GM12873 (cell line): ENCODE data around the gene SPSB1.

Source experiments
- CTCF ChIP-seq: IDR thresholded peaks from 2 replicates; pipeline ENCODE4 v1.5.1; 2012; ENCODE audit warnings: low read depth, mild to moderate bottlenecking, moderate library complexity, low read length, control low read depth; ENCODE audit not compliant: insufficient read depth; ENCODE audit errors: missing control alignments

The SPSB1 gene

DNA sequence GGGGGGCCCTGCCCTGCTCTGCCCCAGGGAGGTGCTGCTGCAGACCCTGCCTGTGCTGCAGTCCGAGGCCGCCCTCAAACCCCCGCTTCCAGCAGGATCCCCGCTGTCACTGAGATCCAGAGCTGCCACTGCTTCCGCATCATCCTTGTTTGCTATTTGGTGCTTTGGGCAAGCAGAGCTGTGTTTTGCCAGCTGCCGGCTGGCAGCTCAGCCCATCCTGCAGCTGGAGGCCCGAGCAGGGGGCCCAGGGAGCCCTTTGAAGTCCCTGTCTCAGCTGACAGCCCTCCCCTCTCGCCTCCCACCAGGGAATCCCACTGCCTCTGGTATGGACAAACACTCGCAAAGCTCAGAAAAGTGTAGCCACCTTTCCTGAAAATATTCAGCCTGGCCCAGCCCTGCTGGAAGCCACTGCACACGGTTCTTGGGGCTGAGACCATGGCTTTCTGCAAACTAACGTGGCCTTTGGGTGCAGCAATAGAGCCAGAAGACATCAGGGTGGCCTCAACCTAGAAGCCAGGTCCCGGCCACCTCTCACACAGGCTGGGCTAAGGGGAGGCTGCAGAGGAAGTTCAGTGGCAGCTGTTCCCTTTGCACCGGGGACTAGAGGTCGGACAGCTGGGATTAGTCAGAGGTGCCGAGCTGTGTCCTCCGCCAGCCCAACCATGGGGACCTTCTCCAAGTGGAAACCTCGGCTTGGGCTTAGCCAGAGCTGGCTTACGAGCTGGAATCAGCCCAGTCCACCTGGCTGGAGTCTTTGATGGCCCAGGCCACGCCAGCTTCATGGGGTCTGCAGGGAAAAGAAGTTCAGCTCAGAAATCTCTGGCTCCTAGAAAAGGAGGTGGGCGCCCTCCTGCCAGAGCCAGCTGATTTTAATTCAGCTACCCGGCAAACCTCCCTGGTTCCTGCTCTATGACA is 107.1 kb downstream of the SPSB1 start:
- no peak for TF ChIP-seq CTCF

DNA sequence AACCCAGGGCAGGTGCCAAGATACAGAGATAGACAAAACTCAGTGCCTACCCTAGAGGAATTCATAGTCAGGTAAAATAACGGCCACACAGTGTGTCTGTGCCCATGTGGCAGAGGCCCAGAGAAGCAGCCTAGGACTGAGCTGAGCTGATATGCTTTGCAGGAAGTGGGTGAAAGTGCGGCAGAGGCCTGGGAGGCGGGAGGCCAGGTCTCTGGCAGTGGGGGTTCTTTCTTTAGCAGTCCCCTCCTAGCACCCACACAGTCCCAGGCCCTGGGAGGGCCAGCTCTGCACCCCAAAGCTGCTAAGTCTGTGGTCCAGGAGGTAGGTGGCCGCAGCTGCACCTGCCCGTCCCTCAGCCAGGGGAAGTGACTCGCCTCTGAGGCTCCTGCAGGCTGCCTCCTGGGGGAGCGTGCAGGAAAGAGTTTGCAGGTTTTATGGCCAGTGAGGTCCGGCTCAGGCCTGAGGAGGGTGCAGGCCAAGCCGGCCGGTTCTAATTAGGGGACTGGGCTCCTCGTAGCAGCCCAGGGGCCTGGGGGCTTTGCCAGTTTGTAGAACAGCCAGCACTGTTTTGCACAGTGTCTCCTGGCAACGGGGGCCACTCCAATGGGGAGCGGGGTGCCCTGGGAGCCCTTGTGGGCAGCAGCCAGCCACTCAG is 107.9 kb downstream of the SPSB1 start:
- TF ChIP-seq CTCF = no peak

GRCh38 chr1:9401080-9401453 is 108.4 kb downstream of the SPSB1 start:
- no peak for TF ChIP-seq CTCF

DNA sequence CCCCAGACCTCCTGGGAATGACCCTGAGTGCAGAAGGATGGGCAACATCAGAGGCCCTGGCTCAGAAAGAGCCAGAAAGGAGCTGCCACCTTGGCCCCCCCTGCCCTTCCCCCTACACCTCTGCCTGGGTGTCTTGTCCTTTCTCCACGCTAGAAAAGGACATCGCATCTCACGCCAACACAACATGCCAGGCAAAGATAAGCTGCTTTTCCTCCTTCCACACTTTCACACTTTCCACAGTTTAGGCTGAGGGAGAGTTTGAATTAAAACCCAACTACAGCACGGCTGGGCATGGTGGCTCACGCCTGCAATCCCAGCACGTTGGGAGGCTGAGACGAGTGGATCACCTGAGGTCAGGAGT is 109.5 kb downstream of the SPSB1 start:
- no peak for TF ChIP-seq CTCF

DNA sequence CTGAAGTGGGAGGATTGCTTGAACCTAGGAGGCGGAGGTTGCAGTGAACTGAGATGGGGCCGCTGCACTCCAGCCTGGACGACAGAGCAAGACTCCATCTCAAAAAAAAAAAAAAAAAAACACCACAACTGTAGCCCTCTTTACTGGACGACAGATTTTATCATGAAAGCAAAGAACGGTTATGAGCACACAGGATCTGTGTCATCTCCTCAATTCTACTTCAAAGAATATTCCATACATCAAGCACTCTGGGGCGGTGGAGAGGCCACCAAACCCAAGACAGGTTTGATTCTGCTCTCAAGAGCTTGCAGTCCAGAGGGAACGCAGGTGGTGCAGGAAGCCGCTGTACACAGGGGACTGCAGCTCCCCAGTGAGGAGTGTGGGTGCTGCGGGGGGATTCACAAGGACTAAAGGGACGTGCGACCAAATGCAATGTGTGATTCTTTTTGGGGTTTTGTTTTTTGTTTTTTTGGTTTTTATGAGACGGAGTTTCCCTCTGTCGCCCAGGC is 110.1 kb downstream of the SPSB1 start:
- TF ChIP-seq CTCF = no peak

- no peak for TF ChIP-seq CTCF
These were observed 111.6 kb downstream of the SPSB1 start for GRCh38 chr1:9404117-9404914.

GRCh38 chr1:9406111-9406510 is 113.4 kb downstream of the SPSB1 start:
- no peak for TF ChIP-seq CTCF
